ENCODE data around the gene KCNIP4. TPM values are rescaled to one million over a fixed set of nuclear protein-coding genes. Genes with fewer than 3 reads are reported as not detected.

The KCNIP4 gene
- total and polyA plus RNA-seq, 2 donors (not counting 1 experiment from before 2014, with no cell fraction given), result not detected

DNA sequence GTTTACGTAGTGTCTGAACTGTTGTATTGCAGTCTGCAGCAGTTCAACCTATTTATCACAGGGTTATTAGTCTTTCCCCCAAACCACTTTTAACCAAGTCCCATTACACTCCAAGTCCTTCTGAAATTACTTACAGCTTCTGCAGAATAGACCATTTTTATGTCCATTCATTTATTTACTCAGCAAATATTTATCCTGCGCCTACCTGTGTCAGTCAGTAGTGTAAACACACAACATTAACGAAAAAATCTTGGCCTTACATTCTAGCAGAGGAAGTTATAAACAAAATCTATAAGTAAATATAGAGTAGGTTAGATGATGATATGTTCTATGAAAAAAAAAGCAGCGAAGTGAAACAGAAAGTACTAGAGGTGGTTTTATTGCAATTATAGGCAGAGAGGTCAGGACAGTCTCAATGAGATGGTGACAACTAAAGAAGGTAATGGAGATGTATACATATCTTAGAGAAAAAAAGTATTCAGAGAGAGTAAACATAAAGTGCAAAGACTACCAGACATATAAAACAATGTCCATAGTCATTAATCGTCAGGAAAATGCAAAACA is 534.7 kb downstream of the KCNIP4 start:
- Mint-ChIP-seq H3K27me3 (no peaks in the 10 kb centered on the region), H3K4me3 (no peak overlapping the region), H3K9me3 (ENCODE audit: insufficient read depth) (peaks cover 2% of the 10 kb centered on the region), H3K27ac (no peak overlapping the region), H3K4me1 (no peaks in the 10 kb centered on the region)
- CTCF ChIA-PET, result no interaction called here
- no peak for TF ChIP-seq EZH2 (IDR thresholded peaks at IDR 0.05; ENCODE audit: borderline replicate concordance, insufficient read depth, low read depth, low read length, poor library complexity, severe bottlenecking)
- TF ChIP-seq, protein P1, sequence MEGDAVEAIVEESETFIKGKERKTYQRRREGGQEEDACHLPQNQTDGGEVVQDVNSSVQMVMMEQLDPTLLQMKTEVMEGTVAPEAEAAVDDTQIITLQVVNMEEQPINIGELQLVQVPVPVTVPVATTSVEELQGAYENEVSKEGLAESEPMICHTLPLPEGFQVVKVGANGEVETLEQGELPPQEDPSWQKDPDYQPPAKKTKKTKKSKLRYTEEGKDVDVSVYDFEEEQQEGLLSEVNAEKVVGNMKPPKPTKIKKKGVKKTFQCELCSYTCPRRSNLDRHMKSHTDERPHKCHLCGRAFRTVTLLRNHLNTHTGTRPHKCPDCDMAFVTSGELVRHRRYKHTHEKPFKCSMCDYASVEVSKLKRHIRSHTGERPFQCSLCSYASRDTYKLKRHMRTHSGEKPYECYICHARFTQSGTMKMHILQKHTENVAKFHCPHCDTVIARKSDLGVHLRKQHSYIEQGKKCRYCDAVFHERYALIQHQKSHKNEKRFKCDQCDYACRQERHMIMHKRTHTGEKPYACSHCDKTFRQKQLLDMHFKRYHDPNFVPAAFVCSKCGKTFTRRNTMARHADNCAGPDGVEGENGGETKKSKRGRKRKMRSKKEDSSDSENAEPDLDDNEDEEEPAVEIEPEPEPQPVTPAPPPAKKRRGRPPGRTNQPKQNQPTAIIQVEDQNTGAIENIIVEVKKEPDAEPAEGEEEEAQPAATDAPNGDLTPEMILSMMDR (IDR thresholded peaks at IDR 0.05), result no peak
- Histone ChIP-seq H3K9ac (ENCODE audit: low read length) (no peak overlapping the region), H3K79me2 (ENCODE audit: control insufficient read depth, insufficient read depth, low read length) (no peaks in the 10 kb centered on the region), H3K4me2 (replicated peaks; ENCODE audit: low read depth, low read length, poor library complexity, severe bottlenecking) (no peak overlapping the region), H3K9me3 (ENCODE audit: control extremely low read depth in 1 of 3, control insufficient read depth in 2 of 3, insufficient read depth in 1 of 3, low read length in 2 of 3) (no peaks in the 10 kb centered on the region), H3K27ac (ENCODE audit: low read length in 2 of 2) (no peak overlapping the region), H3K4me3 (ENCODE audit: control extremely low read depth in 1 of 5, extremely low read depth in 1 of 5, insufficient read depth in 1 of 5, low read depth in 2 of 5, low read length in 4 of 5) (no peak overlapping the region), H4K20me1 (ENCODE audit: control insufficient read depth, insufficient read depth, low read length, poor library complexity, severe bottlenecking) (no peaks in the 10 kb centered on the region), H3K27me3 (replicated peaks in 1 of 4; ENCODE audit: control extremely low read depth in 1 of 4, control insufficient read depth in 3 of 4, insufficient read depth in 4 of 4, low read length in 3 of 4) (no peaks in the 10 kb centered on the region), H2AFZ (ENCODE audit: insufficient read depth, low read depth, low read length, poor library complexity, severe bottlenecking) (no peak overlapping the region), H3K4me1 (ENCODE audit: control insufficient read depth in 2 of 2, insufficient read depth in 2 of 2, low read length in 2 of 2) (no peaks in the 10 kb centered on the region), H3K36me3 (replicated peaks in 1 of 2; ENCODE audit: control extremely low read depth in 1 of 2, control insufficient read depth in 1 of 2, extremely low read depth in 1 of 2, insufficient read depth in 2 of 2, low read length in 1 of 2) (no peaks in the 10 kb centered on the region)
- DNase-seq, result no peak
- no peak for ATAC-seq (ENCODE audit: low read depth)
- intact Hi-C loops (cut with micrococcal nuclease), result no loop called here
- WGBS (ENCODE audit: insufficient coverage), result no CpG with 5 or more reads among the region's 5 CpGs
- POLR2A ChIA-PET, result no interaction called here

- H3K79me2 ChIP-seq (ENCODE audit: control insufficient read depth, insufficient read depth, low read length), result no peaks in the 10 kb centered on the region
- no peak for TF ChIP-seq EZH2 (IDR thresholded peaks at IDR 0.05; ENCODE audit: borderline replicate concordance, insufficient read depth, low read depth, low read length, poor library complexity, severe bottlenecking)
- TF ChIP-seq, protein P1 (IDR thresholded peaks at IDR 0.05), result no peak
- no peak overlapping the region for H3K27ac Mint-ChIP-seq
- ATAC-seq (ENCODE audit: low read depth) (no peak), DNase-seq (no peak)
- H3K4me3 Mint-ChIP-seq, result no peak overlapping the region
- H4K20me1 ChIP-seq (ENCODE audit: control insufficient read depth, insufficient read depth, low read length, poor library complexity, severe bottlenecking), result no peaks in the 10 kb centered on the region
- ChIA-PET POLR2A (no interaction called here), CTCF (no interaction called here)
- H3K4me1 Mint-ChIP-seq, result no peaks in the 10 kb centered on the region
- no peaks in the 10 kb centered on the region for H3K36me3 ChIP-seq (replicated peaks in 1 of 2; ENCODE audit: control extremely low read depth in 1 of 2, control insufficient read depth in 1 of 2, extremely low read depth in 1 of 2, insufficient read depth in 2 of 2, low read length in 1 of 2)
- no peaks in the 10 kb centered on the region for H3K27me3 ChIP-seq (replicated peaks in 1 of 4; ENCODE audit: control extremely low read depth in 1 of 4, control insufficient read depth in 3 of 4, insufficient read depth in 4 of 4, low read length in 3 of 4)
- no peaks in the 10 kb centered on the region for H3K27me3 Mint-ChIP-seq
- H3K4me3 ChIP-seq (ENCODE audit: control extremely low read depth in 1 of 5, extremely low read depth in 1 of 5, insufficient read depth in 1 of 5, low read depth in 2 of 5, low read length in 4 of 5), result no peak overlapping the region
- no peak overlapping the region for H2AFZ ChIP-seq (ENCODE audit: insufficient read depth, low read depth, low read length, poor library complexity, severe bottlenecking)
- no peak overlapping the region for H3K9ac ChIP-seq (ENCODE audit: low read length)
- no peak overlapping the region for H3K4me2 ChIP-seq (replicated peaks; ENCODE audit: low read depth, low read length, poor library complexity, severe bottlenecking)
- 18% methylated on average over 1 of the region's 1 CpG for WGBS (ENCODE audit: insufficient coverage)
- no peaks in the 10 kb centered on the region for H3K4me1 ChIP-seq (ENCODE audit: control insufficient read depth in 2 of 2, insufficient read depth in 2 of 2, low read length in 2 of 2)
- intact Hi-C loops (cut with micrococcal nuclease), result no loop called here
- no peaks in the 10 kb centered on the region for H3K9me3 ChIP-seq (ENCODE audit: control extremely low read depth in 1 of 3, control insufficient read depth in 2 of 3, insufficient read depth in 1 of 3, low read length in 2 of 3)
- peaks cover 2% of the 10 kb centered on the region for H3K9me3 Mint-ChIP-seq (ENCODE audit: insufficient read depth)
- no peak overlapping the region for H3K27ac ChIP-seq (ENCODE audit: low read length in 2 of 2)
These were observed 537.5 kb downstream of the KCNIP4 start for GRCh38 chr4:21411086-21411485.
